ENCODE results near the gene EIF2AK3.

DNA sequence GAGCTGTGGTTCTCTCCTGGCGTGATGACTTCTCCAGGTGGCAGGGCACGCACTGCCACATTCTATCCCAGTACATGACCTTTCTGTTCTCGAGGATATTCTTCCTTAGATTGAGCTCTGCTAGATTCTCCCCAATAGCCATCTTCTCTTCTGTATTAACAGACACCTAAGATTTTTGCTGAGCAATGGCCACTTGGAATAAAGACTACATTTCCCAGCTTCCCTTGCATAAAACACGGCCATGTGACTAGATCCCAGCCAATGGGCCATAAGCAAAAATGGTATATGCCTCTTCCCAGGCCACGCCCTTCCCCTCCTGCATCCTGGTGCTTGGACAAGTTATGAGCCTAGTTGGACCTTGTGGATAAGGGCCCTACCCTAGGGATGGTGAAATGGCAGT is 82.1 kb downstream of the EIF2AK3 start:
- TF ChIP-seq, protein P1, sequence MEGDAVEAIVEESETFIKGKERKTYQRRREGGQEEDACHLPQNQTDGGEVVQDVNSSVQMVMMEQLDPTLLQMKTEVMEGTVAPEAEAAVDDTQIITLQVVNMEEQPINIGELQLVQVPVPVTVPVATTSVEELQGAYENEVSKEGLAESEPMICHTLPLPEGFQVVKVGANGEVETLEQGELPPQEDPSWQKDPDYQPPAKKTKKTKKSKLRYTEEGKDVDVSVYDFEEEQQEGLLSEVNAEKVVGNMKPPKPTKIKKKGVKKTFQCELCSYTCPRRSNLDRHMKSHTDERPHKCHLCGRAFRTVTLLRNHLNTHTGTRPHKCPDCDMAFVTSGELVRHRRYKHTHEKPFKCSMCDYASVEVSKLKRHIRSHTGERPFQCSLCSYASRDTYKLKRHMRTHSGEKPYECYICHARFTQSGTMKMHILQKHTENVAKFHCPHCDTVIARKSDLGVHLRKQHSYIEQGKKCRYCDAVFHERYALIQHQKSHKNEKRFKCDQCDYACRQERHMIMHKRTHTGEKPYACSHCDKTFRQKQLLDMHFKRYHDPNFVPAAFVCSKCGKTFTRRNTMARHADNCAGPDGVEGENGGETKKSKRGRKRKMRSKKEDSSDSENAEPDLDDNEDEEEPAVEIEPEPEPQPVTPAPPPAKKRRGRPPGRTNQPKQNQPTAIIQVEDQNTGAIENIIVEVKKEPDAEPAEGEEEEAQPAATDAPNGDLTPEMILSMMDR (IDR thresholded peaks at IDR 0.05) = no peak
- no peak for TF ChIP-seq ZFX (IDR thresholded peaks at IDR 0.05; ENCODE audit: borderline replicate concordance)
